ENCODE results near the gene LYRM2. TPM values are rescaled to one million over a fixed set of nuclear protein-coding genes. Genes with fewer than 3 reads are reported as not detected.

The LYRM2 gene
- total RNA-seq, 1 donor from 2014 or later, result 14.2 TPM

Other genes starting within 250 kb of the LYRM2 start
- 3.5 and 11.2 TPM in 2 replicates for gene RRAGD, start 226.5 kb downstream of the LYRM2 start, total RNA-seq
- 14.0 and 18.5 TPM in 2 replicates for gene ANKRD6, start 205.6 kb downstream of the LYRM2 start, total RNA-seq
- 17.6 and 23.6 TPM in 2 replicates for gene MDN1, start 181.0 kb upstream of the LYRM2 start, total RNA-seq
- 6.6 and 12.5 TPM in 2 replicates for gene CASP8AP2, start 191.1 kb upstream of the LYRM2 start, total RNA-seq